ENCODE results near the gene RAVER1.

GRCh38 chr19:10266706-10267105 lies 66.6 kb downstream of the RAVER1 start:
- TF ChIP-seq, protein P1, sequence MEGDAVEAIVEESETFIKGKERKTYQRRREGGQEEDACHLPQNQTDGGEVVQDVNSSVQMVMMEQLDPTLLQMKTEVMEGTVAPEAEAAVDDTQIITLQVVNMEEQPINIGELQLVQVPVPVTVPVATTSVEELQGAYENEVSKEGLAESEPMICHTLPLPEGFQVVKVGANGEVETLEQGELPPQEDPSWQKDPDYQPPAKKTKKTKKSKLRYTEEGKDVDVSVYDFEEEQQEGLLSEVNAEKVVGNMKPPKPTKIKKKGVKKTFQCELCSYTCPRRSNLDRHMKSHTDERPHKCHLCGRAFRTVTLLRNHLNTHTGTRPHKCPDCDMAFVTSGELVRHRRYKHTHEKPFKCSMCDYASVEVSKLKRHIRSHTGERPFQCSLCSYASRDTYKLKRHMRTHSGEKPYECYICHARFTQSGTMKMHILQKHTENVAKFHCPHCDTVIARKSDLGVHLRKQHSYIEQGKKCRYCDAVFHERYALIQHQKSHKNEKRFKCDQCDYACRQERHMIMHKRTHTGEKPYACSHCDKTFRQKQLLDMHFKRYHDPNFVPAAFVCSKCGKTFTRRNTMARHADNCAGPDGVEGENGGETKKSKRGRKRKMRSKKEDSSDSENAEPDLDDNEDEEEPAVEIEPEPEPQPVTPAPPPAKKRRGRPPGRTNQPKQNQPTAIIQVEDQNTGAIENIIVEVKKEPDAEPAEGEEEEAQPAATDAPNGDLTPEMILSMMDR (conservative IDR thresholded peaks at IDR 0.05; ENCODE audit: low read length), result no peak
- TF ChIP-seq EZH2phosphoT487 (IDR thresholded peaks at IDR 0.05; ENCODE audit: borderline replicate concordance), result no peak

All from Loucy (cell line).